HG02973 (cell line): ENCODE measurements around the gene PSG6.
"Not testable (repeated sequence)": the region's sequence is repeated elsewhere in the genome, so short reads cannot be mapped to it uniquely, and the experiment has no call there.

Experiments used
- ATAC-seq: cut with Tn5 transposase; IDR thresholded peaks from one replicate; pipeline ENCODE4 v1.9.1; 2021; ENCODE audit warnings: moderate library complexity; ENCODE audit not compliant: unreplicated experiment

Gene PSG6

DNA sequence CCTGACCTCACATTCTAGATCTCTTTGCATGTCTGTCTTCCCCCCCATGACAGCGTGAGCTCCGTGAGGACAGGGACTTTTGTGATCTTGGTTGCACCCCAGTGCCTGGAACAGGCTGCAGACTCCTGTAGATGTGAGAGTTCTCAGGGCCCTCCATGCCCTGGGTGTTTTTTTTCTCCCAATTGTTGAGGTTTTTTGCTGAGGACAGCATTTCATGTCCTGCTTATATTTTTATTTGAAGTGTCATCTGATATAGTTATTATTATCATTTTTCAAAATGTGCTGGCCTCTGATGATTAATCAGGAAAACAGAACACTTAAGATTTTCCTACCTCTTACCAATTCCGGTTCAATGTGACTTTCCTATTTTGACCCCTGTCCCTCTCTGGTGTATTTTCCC lies 62.9 kb downstream of the PSG6 start:
- ATAC-seq: not testable (repeated sequence)

DNA sequence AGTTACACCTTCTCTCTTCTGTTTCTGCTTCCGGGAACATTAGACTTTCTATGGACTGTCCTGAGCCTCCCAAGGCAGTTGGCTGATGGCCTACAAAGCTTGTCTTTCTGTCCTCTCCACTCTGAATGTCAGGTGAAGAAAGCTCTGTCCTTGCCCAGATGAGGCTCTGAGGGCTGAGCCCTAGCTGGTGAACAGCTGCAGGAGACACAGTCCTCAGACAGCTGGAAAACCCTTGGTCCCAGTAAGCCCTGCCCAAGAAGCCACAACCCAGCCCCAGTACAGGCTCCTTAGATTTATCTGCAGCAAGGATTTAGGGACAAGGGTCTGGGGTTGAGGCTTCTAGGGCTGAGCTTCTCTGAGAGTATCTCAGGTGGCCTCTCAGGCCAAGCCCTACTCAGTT lies 64.5 kb downstream of the PSG6 start:
- not testable (repeated sequence) for ATAC-seq

DNA sequence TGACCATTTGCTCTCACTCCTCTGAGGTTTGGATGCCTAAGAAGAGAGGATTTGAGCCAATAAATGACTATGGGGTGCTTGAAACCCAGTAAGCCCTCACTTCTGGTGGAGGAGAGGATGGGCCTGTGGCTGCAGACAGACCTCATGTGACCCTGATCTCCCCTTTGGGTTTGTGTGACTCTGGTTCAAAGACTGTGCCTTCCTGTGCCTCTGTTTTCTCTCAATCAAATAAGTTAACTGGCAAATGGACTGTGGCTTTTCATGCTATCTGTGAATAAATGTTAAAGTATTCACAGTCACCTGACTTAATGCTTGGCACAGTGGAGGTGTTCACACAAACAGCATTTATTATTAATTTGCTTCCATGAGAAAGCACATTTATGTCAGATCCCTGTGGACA lies 64.9 kb downstream of the PSG6 start:
- ATAC-seq: not testable (repeated sequence)
